ENCODE measurements around the gene INF2. TPM values are rescaled to one million over a fixed set of nuclear protein-coding genes. Genes with fewer than 3 reads are reported as not detected.

The INF2 gene
- total and polyA plus RNA-seq, 2 donors (not counting 3 experiments of a cell fraction or from before 2014, with no cell fraction given) = 55.3 to 124 TPM

DNA sequence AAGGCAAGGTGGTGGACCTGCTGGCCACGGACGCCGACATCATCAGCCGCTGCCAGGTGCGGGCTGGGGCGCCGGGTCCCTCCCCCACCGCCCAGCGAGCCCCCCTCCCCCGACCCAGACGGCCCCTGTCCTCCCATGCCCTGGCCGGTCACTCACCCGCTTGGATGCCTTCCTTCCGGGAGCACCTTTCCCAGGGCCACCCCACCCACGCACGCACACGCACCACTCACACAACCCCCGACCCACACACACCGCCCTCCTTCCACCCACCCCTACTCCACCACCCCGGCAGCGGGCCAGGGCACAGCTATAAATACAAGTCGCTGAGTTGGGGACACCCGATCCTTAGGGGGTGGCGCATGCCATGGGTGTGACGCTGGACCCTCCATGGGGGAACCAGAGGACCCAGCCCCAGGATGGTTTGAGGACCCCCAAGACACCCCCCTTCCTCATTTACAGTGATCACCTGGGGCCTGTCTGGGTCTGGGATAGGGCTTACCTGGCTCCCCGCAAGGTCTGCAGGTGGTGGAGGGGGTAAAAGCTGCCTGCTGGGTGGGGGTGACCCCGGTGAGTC is 35.1 kb downstream of the INF2 start:
- Histone ChIP-seq H3K4me1 (ENCODE audit: control insufficient read depth, extremely low read depth, insufficient read depth, low read length) (peaks cover 5% of the 10 kb centered on the region), H3K4me3 (replicated peaks in 1 of 3; ENCODE audit: insufficient read depth in 1 of 3, low read depth in 1 of 3, low read length in 3 of 3) (peak overlapping the region in 1 of 3 experiments; percentile 52), H3K79me2 (ENCODE audit: control insufficient read depth, insufficient read depth, low read length) (no peaks in the 10 kb centered on the region), H3K9me1 (replicated peaks; ENCODE audit: control insufficient read depth, extremely low read depth, insufficient read depth, low read length) (no peaks in the 10 kb centered on the region), H3K27me3 (ENCODE audit: control insufficient read depth in 2 of 2, insufficient read depth in 2 of 2, low read length in 2 of 2) (no peaks in the 10 kb centered on the region), H2AFZ (ENCODE audit: low read depth, low read length) (no peak overlapping the region), H3K9ac (replicated peaks; ENCODE audit: extremely low read depth, insufficient read depth, low read length) (no peak overlapping the region), H3K36me3 (ENCODE audit: control insufficient read depth in 2 of 2, extremely low read depth in 1 of 2, insufficient read depth in 2 of 2, low read length in 2 of 2) (peaks cover 0 to 2% of the 10 kb centered on the region in 2 experiments), H3K9me3 (replicated peaks; ENCODE audit: control insufficient read depth, insufficient read depth, low read length) (no peaks in the 10 kb centered on the region), H3K27ac (ENCODE audit: insufficient read depth, low read depth, low read length) (no peak overlapping the region), H3K4me2 (ENCODE audit: insufficient read depth, low read length) (no peak overlapping the region), H4K20me1 (replicated peaks; ENCODE audit: control insufficient read depth, extremely low read depth, insufficient read depth, low read length) (no peaks in the 10 kb centered on the region)
- TF ChIP-seq EZH2 (IDR thresholded peaks at IDR 0.05; ENCODE audit: borderline replicate concordance, low read depth, low read length, severe bottlenecking) (no peak), MYC (IDR thresholded peaks at IDR 0.05; ENCODE audit: low read depth, low read length) (no peak), JUN (IDR thresholded peaks at IDR 0.05; ENCODE audit: borderline replicate concordance, insufficient read depth, insufficient read length, low read depth) (no peak), POLR2A (IDR thresholded peaks at IDR 0.05; ENCODE audit: low read depth, low read length) (no peak), GATA2 (IDR thresholded peaks at IDR 0.05; ENCODE audit: insufficient read depth, insufficient read length, low read depth, low read length) (no peak)
- TF ChIP-seq, protein P1, sequence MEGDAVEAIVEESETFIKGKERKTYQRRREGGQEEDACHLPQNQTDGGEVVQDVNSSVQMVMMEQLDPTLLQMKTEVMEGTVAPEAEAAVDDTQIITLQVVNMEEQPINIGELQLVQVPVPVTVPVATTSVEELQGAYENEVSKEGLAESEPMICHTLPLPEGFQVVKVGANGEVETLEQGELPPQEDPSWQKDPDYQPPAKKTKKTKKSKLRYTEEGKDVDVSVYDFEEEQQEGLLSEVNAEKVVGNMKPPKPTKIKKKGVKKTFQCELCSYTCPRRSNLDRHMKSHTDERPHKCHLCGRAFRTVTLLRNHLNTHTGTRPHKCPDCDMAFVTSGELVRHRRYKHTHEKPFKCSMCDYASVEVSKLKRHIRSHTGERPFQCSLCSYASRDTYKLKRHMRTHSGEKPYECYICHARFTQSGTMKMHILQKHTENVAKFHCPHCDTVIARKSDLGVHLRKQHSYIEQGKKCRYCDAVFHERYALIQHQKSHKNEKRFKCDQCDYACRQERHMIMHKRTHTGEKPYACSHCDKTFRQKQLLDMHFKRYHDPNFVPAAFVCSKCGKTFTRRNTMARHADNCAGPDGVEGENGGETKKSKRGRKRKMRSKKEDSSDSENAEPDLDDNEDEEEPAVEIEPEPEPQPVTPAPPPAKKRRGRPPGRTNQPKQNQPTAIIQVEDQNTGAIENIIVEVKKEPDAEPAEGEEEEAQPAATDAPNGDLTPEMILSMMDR (IDR thresholded peaks at IDR 0.05; ENCODE audit: extremely low read depth in 1 of 2, insufficient read depth in 1 of 2, low read depth in 1 of 2, low read length in 2 of 2) = no peak
- TF ChIP-seq, protein P2, sequence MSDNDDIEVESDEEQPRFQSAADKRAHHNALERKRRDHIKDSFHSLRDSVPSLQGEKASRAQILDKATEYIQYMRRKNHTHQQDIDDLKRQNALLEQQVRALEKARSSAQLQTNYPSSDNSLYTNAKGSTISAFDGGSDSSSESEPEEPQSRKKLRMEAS (IDR thresholded peaks at IDR 0.05; ENCODE audit: insufficient read depth, insufficient read length) = no peak
- dilution Hi-C loops (cut with MboI; ENCODE audit: extremely low pct_ligation_motif_present, low sequenced_read_pairs) (no loop called here), intact Hi-C loops (cut with micrococcal nuclease) (loop anchor here (2.0 kb wide), 1 partner anchor 28 kb away; the partner anchor contains the start of gene SIVA1)
- POLR2A ChIA-PET = no interaction called here
- no TSS peak for BruUV-seq (replicated peaks)
- CTCF ChIA-PET = interaction anchor here (0.9 to 3.2 kb wide), 6 partner anchors 10 to 101 kb away, joined by 3 to 17 read pairs (median 4); partner anchors contain the start of gene SIVA1
- no peak for FAIRE-seq
- DNase-seq (ENCODE audit: low read depth, low spot score) = peak; percentile 28

Measured in endothelial cell of umbilical vein (primary cell).